NOMO-1 (cell line): ENCODE measurements around the gene DOCK2.
"Not testable (repeated sequence)": the region's sequence is repeated elsewhere in the genome, so short reads cannot be mapped to it uniquely, and the experiment has no call there.

Experiments
- DNase-seq, 2 experiments: peaks; one replicate each; lab custom pipeline; 2025; ENCODE audit not compliant: unreplicated experiment in 2 of 2; lab: John Stamatoyannopoulos, UW

The DOCK2 gene

GRCh38 chr5:169637549-169638121, 560 bp downstream of the DOCK2 start:
- peak; percentile 71 to 78 for DNase-seq

- DNase-seq, result no peak
Observed at GRCh38 chr5:169641253-169641652, 4.2 kb downstream of the DOCK2 start.

GRCh38 chr5:169646856-169647255, 9.8 kb downstream of the DOCK2 start:
- DNase-seq, result no peak

- peak; percentile 84 to 86 for DNase-seq
Observed at GRCh38 chr5:169647566-169647965, 10.5 kb downstream of the DOCK2 start.

GRCh38 chr5:169648725-169649310, 11.7 kb downstream of the DOCK2 start:
- DNase-seq, result no peak

- no peak for DNase-seq
Observed at GRCh38 chr5:169649486-169649885, 12.4 kb downstream of the DOCK2 start.

GRCh38 chr5:169650701-169651331, 13.7 kb downstream of the DOCK2 start:
- peak in 1 of 2 experiments; percentile 12 for DNase-seq

- no peak for DNase-seq
Observed at GRCh38 chr5:169651526-169651925, 14.5 kb downstream of the DOCK2 start.

- DNase-seq, result no peak
Observed at GRCh38 chr5:169652057-169652456, 15.0 kb downstream of the DOCK2 start.

- no peak for DNase-seq
Observed at GRCh38 chr5:169653091-169653490, 16.0 kb downstream of the DOCK2 start.

GRCh38 chr5:169655353-169655752, 18.3 kb downstream of the DOCK2 start:
- DNase-seq, result no peak

GRCh38 chr5:169656125-169656901, 19.2 kb downstream of the DOCK2 start:
- no peak for DNase-seq

- no peak for DNase-seq
Observed at GRCh38 chr5:169657127-169657526, 20.1 kb downstream of the DOCK2 start.

- not testable (repeated sequence) for DNase-seq
Observed at GRCh38 chr5:169662451-169662850, 25.4 kb downstream of the DOCK2 start.

- no peak for DNase-seq
Observed at GRCh38 chr5:169663537-169663936, 26.5 kb downstream of the DOCK2 start.

GRCh38 chr5:169666365-169666764, 29.3 kb downstream of the DOCK2 start:
- DNase-seq, result no peak

GRCh38 chr5:169667896-169668674, 31.0 kb downstream of the DOCK2 start:
- DNase-seq, result no peak

- no peak for DNase-seq
Observed at GRCh38 chr5:169668732-169669131, 31.7 kb downstream of the DOCK2 start.

GRCh38 chr5:169670769-169671525, 33.9 kb downstream of the DOCK2 start:
- DNase-seq, result no peak

- DNase-seq, result no peak
Observed at GRCh38 chr5:169682026-169682425, 45.0 kb downstream of the DOCK2 start.
